K562 (cell line): ENCODE results near the gene STUB1.

ENCODE experiments used
- CHD4 ChIP-seq: fragments of 200-600 bp; sonication (generic); IDR thresholded peaks from 3 replicates; pipeline ENCODE4 v1.6.1; 2012; ENCODE audit warnings: low read depth, mild to moderate bottlenecking, mixed read lengths, low read length, inconsistent platforms; ENCODE audit not compliant: insufficient read depth, insufficient replicate concordance, poor library complexity, severe bottlenecking
- CTCF ChIP-seq, 3 experiments: IDR thresholded peaks in 2 of 3; conservative IDR thresholded peaks in 1 of 3; 2 replicates each; pipeline ENCODE4 v1.5.1; 2011 to 2012; ENCODE audit warnings: low read length in 3 of 3, mild to moderate bottlenecking in 3 of 3, control low read depth in 2 of 3, improper control_type of control experiment in 1 of 3, inconsistent platforms in 1 of 3, low read depth in 1 of 3, mixed read lengths in 1 of 3, moderate library complexity in 1 of 3; ENCODE audit not compliant: insufficient read depth in 2 of 3
- FOXO4 ChIP-seq: fragments of 450-650 bp; formaldehyde crosslinking; IDR thresholded peaks from 2 replicates; pipeline ENCODE4 v1.4.0; 2020; ENCODE audit warnings: mild to moderate bottlenecking, moderate library complexity
- MEF2A ChIP-seq: IDR thresholded peaks from 2 replicates; pipeline ENCODE4 v1.6.1; 2011; ENCODE audit warnings: low read depth, mild to moderate bottlenecking, low read length, moderate library complexity; ENCODE audit not compliant: control insufficient read depth
- MYNN ChIP-seq, 2 experiments: sonication (generic); formaldehyde crosslinking in 1 of 2; IDR thresholded peaks; 2 replicates each; pipeline versions ENCODE4 v1.5.0 to v1.6.1; 2016 to 2020; ENCODE audit warnings: antibody characterized with exemption in 1 of 2, missing genetic modification reagents in 1 of 2
- REST ChIP-seq, 2 experiments: fragments of 450-650 bp; formaldehyde crosslinking in 1 of 2; IDR thresholded peaks; 2 replicates each; pipeline versions ENCODE4 v1.4.0 to v1.6.1; 2014 to 2020; ENCODE audit warnings: mild to moderate bottlenecking in 2 of 2, borderline replicate concordance in 1 of 2, low read depth in 1 of 2
- SP2 ChIP-seq: IDR thresholded peaks from 2 replicates; pipeline ENCODE4 v1.6.1; 2011; ENCODE audit warnings: mild to moderate bottlenecking, low read depth, low read length, moderate library complexity; ENCODE audit not compliant: poor library complexity, severe bottlenecking; ENCODE audit errors: extremely low read depth
- TSC22D4 ChIP-seq: fragments of 450-650 bp; IDR thresholded peaks from 2 replicates; pipeline ENCODE4 v1.6.1; 2016; ENCODE audit warnings: missing genetic modification characterization, missing biosample characterization, control low read depth

GRCh38 chr16:718389-718788 is 38.2 kb downstream of the STUB1 start:
- no peak for TF ChIP-seq CHD4
- TF ChIP-seq MEF2A = no peak
- no peak for TF ChIP-seq CTCF (IDR thresholded peaks at IDR 0.05 in 2 of 3, conservative IDR thresholded peaks at IDR 0.05 in 1 of 3; ENCODE audit: insufficient read depth in 2 of 3, low read depth in 1 of 3, low read length in 3 of 3)
- no peak for TF ChIP-seq REST (IDR thresholded peaks at IDR 0.05; ENCODE audit: borderline replicate concordance)
- no peak for TF ChIP-seq REST (CRISPR knock-in tag; IDR thresholded peaks at IDR 0.05; ENCODE audit: low read depth)
- no peak for TF ChIP-seq SP2
- TF ChIP-seq FOXO4 (CRISPR knock-in tag) = no peak
- no peak for TF ChIP-seq MYNN (IDR thresholded peaks at IDR 0.05)
- TF ChIP-seq MYNN (CRISPR knock-in tag; IDR thresholded peaks at IDR 0.05) = no peak
- TF ChIP-seq TSC22D4 (tag) = no peak
